ENCODE results near the gene DNAAF6.
"Not testable (repeated sequence)": the region's sequence is repeated elsewhere in the genome, so short reads cannot be mapped to it uniquely, and the experiment has no call there.

Gene DNAAF6
- long read RNA-seq, result 0 reads

DNA sequence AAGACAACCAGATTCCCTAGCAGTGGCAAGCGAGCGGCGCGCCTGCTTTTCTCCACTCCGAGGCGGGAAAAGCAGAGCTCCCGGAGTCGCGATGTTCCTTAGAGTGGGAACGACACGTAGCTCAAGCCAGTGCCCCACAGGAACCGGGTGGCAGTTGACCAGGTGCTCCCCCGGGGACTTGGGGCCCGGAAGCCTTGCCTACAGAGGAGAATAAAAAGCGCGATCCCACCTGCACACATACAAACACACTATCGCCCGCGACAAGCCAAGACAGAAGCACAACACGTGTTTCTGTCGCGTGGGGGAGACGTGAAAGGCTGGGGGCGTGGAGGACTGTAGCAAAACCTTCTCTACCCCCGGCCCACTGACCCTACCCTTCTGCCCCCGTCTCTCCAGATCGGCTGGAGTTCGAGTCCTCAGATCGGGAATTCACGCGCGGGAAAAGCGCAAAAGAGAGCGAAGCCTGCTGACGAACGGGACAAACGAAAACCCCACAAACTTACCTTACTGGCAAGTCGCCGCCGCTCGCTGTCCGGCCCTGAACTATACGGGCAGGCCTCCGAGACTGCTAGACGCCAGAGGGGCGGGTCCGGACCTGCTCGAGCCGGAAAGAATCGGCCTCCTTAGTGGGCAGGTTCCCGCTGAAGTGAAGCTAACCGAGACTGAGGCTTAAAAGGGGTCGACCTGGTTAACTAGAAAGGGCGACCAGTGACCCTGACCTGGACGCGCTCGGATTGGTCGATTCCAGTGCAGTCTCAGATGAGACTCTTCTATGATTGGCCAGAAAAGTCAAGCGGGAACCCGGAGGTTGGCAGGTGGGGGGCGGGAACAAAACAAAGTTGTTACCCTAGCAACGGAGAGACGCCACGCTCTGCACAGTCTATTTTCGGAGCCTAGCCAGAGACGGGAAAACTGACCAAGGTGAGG, at the start of gene DNAAF6, which contains the start of gene NUP62CL:
TSS of gene DNAAF6 (plus strand) at position 842 of the 927 bp plus-strand sequence. CDS start 6,265 bp downstream, outside the sequence.
TSS of gene NUP62CL (minus strand) at position 664 of the 927 bp plus-strand sequence. CDS start 31,287 bp downstream, outside the sequence.
- Histone ChIP-seq H3K27me3 (ENCODE audit: insufficient read depth, poor library complexity, severe bottlenecking) (peaks cover 8% of the 10 kb centered on the region), H3K27ac (replicated peaks) (no peak within 1 kb of the TSS), H3K4me3 (replicated peaks; ENCODE audit: insufficient read depth, low read length) (peak within 1 kb of the TSS; percentile 17)
- TF ChIP-seq REST (IDR thresholded peaks at IDR 0.05; ENCODE audit: insufficient replicate concordance, low read depth), result no peak
- TF ChIP-seq SPI1 (IDR thresholded peaks at IDR 0.05; ENCODE audit: borderline replicate concordance, low read depth), result no peak
- TF ChIP-seq, protein P1, sequence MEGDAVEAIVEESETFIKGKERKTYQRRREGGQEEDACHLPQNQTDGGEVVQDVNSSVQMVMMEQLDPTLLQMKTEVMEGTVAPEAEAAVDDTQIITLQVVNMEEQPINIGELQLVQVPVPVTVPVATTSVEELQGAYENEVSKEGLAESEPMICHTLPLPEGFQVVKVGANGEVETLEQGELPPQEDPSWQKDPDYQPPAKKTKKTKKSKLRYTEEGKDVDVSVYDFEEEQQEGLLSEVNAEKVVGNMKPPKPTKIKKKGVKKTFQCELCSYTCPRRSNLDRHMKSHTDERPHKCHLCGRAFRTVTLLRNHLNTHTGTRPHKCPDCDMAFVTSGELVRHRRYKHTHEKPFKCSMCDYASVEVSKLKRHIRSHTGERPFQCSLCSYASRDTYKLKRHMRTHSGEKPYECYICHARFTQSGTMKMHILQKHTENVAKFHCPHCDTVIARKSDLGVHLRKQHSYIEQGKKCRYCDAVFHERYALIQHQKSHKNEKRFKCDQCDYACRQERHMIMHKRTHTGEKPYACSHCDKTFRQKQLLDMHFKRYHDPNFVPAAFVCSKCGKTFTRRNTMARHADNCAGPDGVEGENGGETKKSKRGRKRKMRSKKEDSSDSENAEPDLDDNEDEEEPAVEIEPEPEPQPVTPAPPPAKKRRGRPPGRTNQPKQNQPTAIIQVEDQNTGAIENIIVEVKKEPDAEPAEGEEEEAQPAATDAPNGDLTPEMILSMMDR (IDR thresholded peaks at IDR 0.05; ENCODE audit: insufficient read depth, low read length), result no peak
- TF ChIP-seq GABPA (IDR thresholded peaks at IDR 0.05; ENCODE audit: low read depth), result no peak
- TF ChIP-seq POLR2AphosphoS5 (IDR thresholded peaks at IDR 0.05; ENCODE audit: low read depth), result no peak
- peak in 1 of 2 experiments; percentile 3 for DNase-seq (ENCODE audit: low read depth in 1 of 2, low spot score in 1 of 2)

DNA sequence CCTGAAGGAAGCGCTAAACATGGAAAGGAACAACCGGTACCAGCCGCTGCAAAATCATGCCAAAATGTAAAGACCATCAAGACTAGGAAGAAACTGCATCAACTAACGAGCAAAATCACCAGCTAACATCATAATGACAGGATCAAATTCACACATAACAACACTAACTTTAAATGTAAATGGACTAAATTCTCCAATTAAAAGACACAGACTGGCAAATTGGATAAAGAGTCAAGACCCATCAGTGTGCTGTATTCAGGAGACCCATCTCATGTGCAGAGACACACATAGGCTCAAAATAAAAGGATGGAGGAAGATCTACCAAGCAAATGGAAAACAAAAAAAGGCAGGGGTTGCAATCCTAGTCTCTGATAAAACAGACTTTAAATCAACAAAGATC, 48.8 kb upstream of the DNAAF6 start:
- not testable (repeated sequence) for DNase-seq (ENCODE audit: low read depth in 1 of 2, low spot score in 1 of 2); H3K27ac ChIP-seq (replicated peaks); H3K4me3 ChIP-seq (replicated peaks; ENCODE audit: insufficient read depth, low read length); H3K27me3 ChIP-seq (ENCODE audit: insufficient read depth, poor library complexity, severe bottlenecking)

- Histone ChIP-seq H3K27me3 (ENCODE audit: insufficient read depth, poor library complexity, severe bottlenecking) (no peaks in the 10 kb centered on the region), H3K4me3 (replicated peaks; ENCODE audit: insufficient read depth, low read length) (no peak overlapping the region), H3K27ac (replicated peaks) (no peak overlapping the region)
- TF ChIP-seq GABPA (IDR thresholded peaks at IDR 0.05; ENCODE audit: low read depth), result no peak
- TF ChIP-seq POLR2AphosphoS5 (IDR thresholded peaks at IDR 0.05; ENCODE audit: low read depth), result no peak
- no peak for TF ChIP-seq SPI1 (IDR thresholded peaks at IDR 0.05; ENCODE audit: borderline replicate concordance, low read depth)
- no peak for TF ChIP-seq REST (IDR thresholded peaks at IDR 0.05; ENCODE audit: insufficient replicate concordance, low read depth)
- TF ChIP-seq, protein P1 (IDR thresholded peaks at IDR 0.05; ENCODE audit: insufficient read depth, low read length), result no peak
- DNase-seq (ENCODE audit: low read depth in 1 of 2, low spot score in 1 of 2), result no peak
These were observed 39.1 kb upstream of the DNAAF6 start for GRCh38 chrX:107167163-107167921.

DNA sequence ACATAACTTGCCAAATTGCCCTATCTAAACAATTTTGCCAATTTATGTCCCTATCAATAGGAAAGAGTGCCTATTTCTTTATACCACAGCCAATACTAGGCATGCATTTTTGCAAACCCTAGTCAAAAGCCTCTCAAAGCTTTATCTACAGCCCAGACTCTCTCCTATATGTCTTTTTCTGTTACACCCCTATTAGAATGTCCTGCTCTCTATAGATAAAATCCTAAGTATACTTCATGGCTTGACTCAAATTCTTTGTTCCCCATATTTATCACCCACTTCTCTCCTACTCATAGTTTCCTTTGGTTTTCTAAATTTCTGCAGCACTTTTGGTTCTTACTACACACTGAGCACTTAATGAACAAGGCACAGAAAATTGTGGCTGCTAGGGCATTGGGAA, 38.2 kb upstream of the DNAAF6 start:
- Histone ChIP-seq H3K27me3 (ENCODE audit: insufficient read depth, poor library complexity, severe bottlenecking) (no peaks in the 10 kb centered on the region), H3K4me3 (replicated peaks; ENCODE audit: insufficient read depth, low read length) (no peak overlapping the region), H3K27ac (replicated peaks) (no peak overlapping the region)
- no peak for DNase-seq (ENCODE audit: low read depth in 1 of 2, low spot score in 1 of 2)
- no peak for TF ChIP-seq SPI1 (IDR thresholded peaks at IDR 0.05; ENCODE audit: borderline replicate concordance, low read depth)
- no peak for TF ChIP-seq REST (IDR thresholded peaks at IDR 0.05; ENCODE audit: insufficient replicate concordance, low read depth)
- TF ChIP-seq GABPA (IDR thresholded peaks at IDR 0.05; ENCODE audit: low read depth), result no peak
- TF ChIP-seq, protein P1 (IDR thresholded peaks at IDR 0.05; ENCODE audit: insufficient read depth, low read length), result no peak
- no peak for TF ChIP-seq POLR2AphosphoS5 (IDR thresholded peaks at IDR 0.05; ENCODE audit: low read depth)

Measured in HL-60 (cell line).